PC-3 (cell line): ENCODE measurements around the gene ZCWPW1. TPM values are rescaled to one million over a fixed set of nuclear protein-coding genes. Genes with fewer than 3 reads are reported as not detected.

Source experiments
- ATAC-seq: fragments of 200-7000 bp; cut with Tn5 transposase; 2 replicates; pipeline ENCODE4 v1.9.1; 2020; ENCODE audit warnings: mild to moderate bottlenecking, moderate library complexity
- BruUV-seq: library from RNA; stranded (reverse); fragments of 400-500 nt; replicated peaks from 2 replicates; lab custom pipeline; 2021; lab: Mats Ljungman, UMichigan
- CTCF ChIA-PET: fragments of 300-600 bp; sonication (Branson Sonifier 250); formaldehyde crosslinking; loops from one replicate; lab custom pipeline; 2022; ENCODE audit warnings: antibody characterized with exemption; lab: Charles Lee
- POLR2A ChIA-PET: fragments of 300-600 bp; sonication (Branson Sonifier 250); formaldehyde crosslinking; loops from one replicate; lab custom pipeline; 2022; ENCODE audit warnings: antibody characterized with exemption; ENCODE audit not compliant: unreplicated experiment; lab: Charles Lee
- DNase-seq: peaks from one replicate; pipeline ENCODE4 v3.0.0-alpha.2; 2015
- H2AFZ ChIP-seq: fragments of 300-600 bp; sonication (generic); 2 replicates; pipeline ENCODE4 v1.6.0; 2016; ENCODE audit warnings: antibody characterized with exemption, low read length
- H3F3A ChIP-seq: fragments of 300-600 bp; sonication (generic); one replicate; pipeline ENCODE4 v1.6.0; 2017; ENCODE audit warnings: antibody characterized with exemption, low read length, control low read depth, mild to moderate bottlenecking; ENCODE audit not compliant: unreplicated experiment
- H3K27ac ChIP-seq: fragments of 300-600 bp; sonication (generic); 2 replicates; pipeline ENCODE4 v1.5.1; 2016; ENCODE audit warnings: mild to moderate bottlenecking, low read length
- H3K27me3 ChIP-seq: fragments of 300-600 bp; sonication (generic); 2 replicates; pipeline ENCODE4 v1.6.1; 2016; ENCODE audit warnings: low read length, mixed read lengths
- H3K36me3 ChIP-seq: fragments of 300-600 bp; sonication (generic); 2 replicates; pipeline ENCODE4 v1.6.1; 2016; ENCODE audit warnings: low read depth, mixed run types, low read length, mixed read lengths
- H3K4me1 ChIP-seq: fragments of 300-600 bp; sonication (generic); 2 replicates; pipeline ENCODE4 v1.5.1; 2016; ENCODE audit warnings: low read length; ENCODE audit not compliant: insufficient read depth
- H3K4me2 ChIP-seq: fragments of 300-600 bp; sonication (generic); 2 replicates; pipeline ENCODE4 v1.6.0; 2016; ENCODE audit warnings: low read length
- H3K4me3 ChIP-seq: fragments of 300-600 bp; sonication (generic); 2 replicates; pipeline ENCODE4 v1.5.1; 2016; ENCODE audit warnings: mild to moderate bottlenecking, low read length, mixed read lengths
- H3K79me2 ChIP-seq: fragments of 300-600 bp; sonication (generic); 2 replicates; pipeline ENCODE4 v1.6.1; 2017; ENCODE audit warnings: low read length, mixed read lengths
- H3K9ac ChIP-seq: fragments of 300-600 bp; sonication (generic); 2 replicates; pipeline ENCODE4 v1.6.0; 2016; ENCODE audit warnings: mild to moderate bottlenecking, low read length
- H3K9me2 ChIP-seq: fragments of 300-600 bp; sonication (generic); replicated peaks from 2 replicates; pipeline ENCODE4 v1.6.1; 2016; ENCODE audit warnings: mixed run types, low read length, mixed read lengths
- H3K9me3 ChIP-seq: fragments of 300-600 bp; sonication (generic); 2 replicates; pipeline ENCODE4 v1.6.1; 2016; ENCODE audit warnings: low read length, mixed read lengths
- H4K20me1 ChIP-seq: fragments of 300-600 bp; sonication (generic); 2 replicates; pipeline ENCODE4 v1.6.1; 2016; ENCODE audit warnings: low read length, mixed read lengths
- CTCF ChIP-seq: fragments of 300-600 bp; sonication (generic); conservative IDR thresholded peaks from 2 replicates; pipeline ENCODE4 v1.5.1; 2017; ENCODE audit warnings: antibody characterized with exemption, low read depth, mild to moderate bottlenecking, low read length
- EZH2 ChIP-seq: fragments of 300-600 bp; sonication (generic); IDR thresholded peaks from one replicate; pipeline ENCODE4 v1.6.1; 2017; ENCODE audit warnings: antibody characterized with exemption, mild to moderate bottlenecking, low read length; ENCODE audit not compliant: unreplicated experiment
- EZH2phosphoT487 ChIP-seq: fragments of 300-600 bp; sonication (generic); IDR thresholded peaks from 2 replicates; pipeline ENCODE4 v1.6.1; 2018; ENCODE audit warnings: mild to moderate bottlenecking, antibody characterized with exemption, low read length, borderline replicate concordance
- intact Hi-C: fragments of 100-400 bp; cut with micrococcal nuclease; formaldehyde crosslinking; loops from 2 replicates; pipeline ENCODE4 v1.9.0; 2023
- total RNA-seq: library from RNA; depleted of rRNA; stranded (reverse); fragments of >200 nt; gene quantifications from 2 replicates; pipeline ENCODE4 v1.2.3, GENCODE V29; 2014

The ZCWPW1 gene
- total RNA-seq, 1 experiment from 2014 or later = 2.2 TPM

DNA sequence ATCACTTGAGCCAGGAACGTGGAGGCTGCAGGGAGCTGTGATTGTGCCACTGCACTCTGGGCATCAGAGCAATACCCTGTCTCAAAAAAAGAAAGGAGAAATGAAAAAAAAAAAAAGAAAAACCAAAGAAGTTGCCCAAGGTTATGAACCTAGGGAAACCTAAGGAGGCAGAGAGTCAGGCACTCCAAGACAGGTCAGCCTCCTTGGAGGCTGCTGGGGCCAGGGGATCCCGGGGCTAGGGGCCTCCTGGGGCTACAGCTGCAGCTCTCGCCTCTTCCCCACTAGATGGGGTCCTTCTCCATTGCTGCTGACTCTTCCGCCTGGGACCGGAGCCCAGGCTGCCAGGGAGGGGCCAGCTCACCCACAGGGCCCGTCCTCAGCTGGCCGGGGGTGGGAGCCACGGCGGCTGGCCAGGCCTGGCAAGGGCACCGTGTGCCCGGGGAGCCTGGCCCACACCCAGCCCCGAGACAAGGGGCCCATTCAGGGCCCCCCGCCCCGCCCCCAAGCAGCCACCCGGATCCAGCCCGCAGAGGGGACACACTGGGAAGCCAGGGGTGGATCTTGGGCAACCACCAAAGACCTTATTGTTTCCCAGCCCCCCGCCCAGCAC is 37.3 kb upstream of the ZCWPW1 start:
- CTCF ChIA-PET = interaction anchor here (0.5 to 1.1 kb wide), 14 partner anchors 14 to 940 kb away, joined by 3 to 14 read pairs (median 4); partner anchors contain the start of genes FBXO24 and LRCH4
- no peaks in the 10 kb centered on the region for H3F3A ChIP-seq
- no peaks in the 10 kb centered on the region for H3K27me3 ChIP-seq
- POLR2A ChIA-PET = interaction anchor here (0.6 kb wide), 1 partner anchor 210 kb away, joined by 4 read pairs; no protein-coding TSS in a partner anchor
- no peaks in the 10 kb centered on the region for H3K9me2 ChIP-seq
- no peak overlapping the region for H3K9ac ChIP-seq
- H3K9me3 ChIP-seq = no peaks in the 10 kb centered on the region
- no peak overlapping the region for H3K4me3 ChIP-seq
- no peaks in the 10 kb centered on the region for H3K36me3 ChIP-seq
- no peaks in the 10 kb centered on the region for H3K79me2 ChIP-seq
- intact Hi-C loops = loop anchor here (10.0 kb wide), 1 partner anchor 389 kb away; the partner anchor contains the start of gene SLC12A9
- no TSS peak for BruUV-seq
- 0 out of 2 replicates have a peak overlapping the region, but pooled peaks have one; percentile 34 for H2AFZ ChIP-seq
- H3K4me2 ChIP-seq = no peak overlapping the region
- H4K20me1 ChIP-seq = no peaks in the 10 kb centered on the region
- TF ChIP-seq EZH2 (no peak), CTCF (peak; percentile 71)
- peak; percentile 82 for ATAC-seq
- no peak overlapping the region for H3K27ac ChIP-seq
- H3K4me1 ChIP-seq = no peaks in the 10 kb centered on the region
- DNase-seq = peak; percentile 70

DNA sequence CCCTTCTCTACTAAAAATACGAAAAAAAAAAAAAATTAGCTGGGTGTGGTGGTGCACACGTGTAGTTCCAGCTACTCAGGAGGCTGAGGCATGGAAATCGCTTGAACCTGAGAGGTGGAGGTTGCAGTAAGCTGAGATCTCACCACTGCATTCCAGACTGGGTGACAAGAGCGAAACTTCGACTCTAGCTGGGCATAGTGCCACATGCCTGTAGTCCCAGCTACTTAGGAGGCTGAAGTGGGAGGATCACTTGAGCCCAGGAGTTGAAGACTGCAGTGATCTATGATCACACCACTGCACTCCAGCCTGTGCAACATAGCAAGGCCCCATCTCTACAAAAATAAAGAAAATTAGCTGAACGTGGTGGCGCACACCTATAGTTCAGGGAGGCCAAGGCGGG is 36.8 kb upstream of the ZCWPW1 start:
- Histone ChIP-seq H3K79me2 (no peaks in the 10 kb centered on the region), H3F3A (no peaks in the 10 kb centered on the region), H3K9ac (no peak overlapping the region), H3K4me3 (no peak overlapping the region), H3K36me3 (no peaks in the 10 kb centered on the region), H3K9me3 (no peaks in the 10 kb centered on the region), H4K20me1 (no peaks in the 10 kb centered on the region), H3K4me2 (no peak overlapping the region), H2AFZ (no peak overlapping the region), H3K9me2 (no peaks in the 10 kb centered on the region), H3K27me3 (no peaks in the 10 kb centered on the region), H3K27ac (no peak overlapping the region), H3K4me1 (no peaks in the 10 kb centered on the region)
- ChIA-PET POLR2A (interaction anchor here (0.6 kb wide), 1 partner anchor 211 kb away, joined by 4 read pairs; no protein-coding TSS in a partner anchor), CTCF (interaction anchor here (0.5 to 1.1 kb wide), 10 partner anchors 17 to 940 kb away, joined by 3 to 14 read pairs (median 5); partner anchors contain the start of genes FBXO24 and LRCH4)
- intact Hi-C loops = loop anchor here (10.0 kb wide), 1 partner anchor 390 kb away; the partner anchor contains the start of gene SLC12A9
- BruUV-seq = no TSS peak
- TF ChIP-seq CTCF = no peak
- no peak for TF ChIP-seq EZH2
- TF ChIP-seq EZH2phosphoT487 = no peak
- peak; percentile 13 for DNase-seq
- ATAC-seq = no peak

GRCh38 chr7:100464791-100465190 is 36.3 kb upstream of the ZCWPW1 start:
- intact Hi-C loops = loop anchor here (10.0 kb wide), 1 partner anchor 390 kb away; the partner anchor contains the start of gene SLC12A9
- no peak overlapping the region for H3K4me2 ChIP-seq
- DNase-seq (no peak), ATAC-seq (no peak)
- H3F3A ChIP-seq = no peaks in the 10 kb centered on the region
- TF ChIP-seq EZH2 (no peak), EZH2phosphoT487 (no peak), CTCF (no peak)
- H2AFZ ChIP-seq = no peak overlapping the region
- H3K9me3 ChIP-seq = no peaks in the 10 kb centered on the region
- H3K27me3 ChIP-seq = no peaks in the 10 kb centered on the region
- H3K9ac ChIP-seq = no peak overlapping the region
- no peaks in the 10 kb centered on the region for H3K36me3 ChIP-seq
- POLR2A ChIA-PET = no interaction called here
- no peaks in the 10 kb centered on the region for H3K79me2 ChIP-seq
- BruUV-seq = no TSS peak
- H3K27ac ChIP-seq = no peak overlapping the region
- H3K4me1 ChIP-seq = no peaks in the 10 kb centered on the region
- H4K20me1 ChIP-seq = no peaks in the 10 kb centered on the region
- CTCF ChIA-PET = interaction anchor here (1.1 kb wide), 1 partner anchor 32 kb away, joined by 3 read pairs; no protein-coding TSS in a partner anchor
- H3K9me2 ChIP-seq = no peaks in the 10 kb centered on the region
- H3K4me3 ChIP-seq = no peak overlapping the region
